ENCODE results near the gene VPS51.

DNA sequence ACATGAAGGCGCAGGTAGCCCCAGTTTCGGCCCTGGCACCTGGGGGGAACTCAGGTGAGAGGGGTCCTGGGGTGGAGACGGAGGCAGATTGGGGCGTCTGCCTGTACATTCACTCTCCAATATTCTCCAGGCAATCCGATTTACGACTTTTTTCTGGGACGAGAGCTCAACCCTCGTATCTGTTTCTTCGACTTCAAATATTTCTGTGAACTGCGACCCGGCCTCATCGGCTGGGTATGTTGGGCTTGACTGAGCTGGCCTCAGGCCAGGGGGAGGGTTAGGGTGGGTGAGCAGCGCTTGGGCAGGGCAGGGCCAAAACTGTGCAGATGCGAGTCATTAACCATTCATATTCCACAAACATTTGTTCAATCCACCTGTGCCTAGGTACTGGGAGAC, 17.3 kb downstream of the VPS51 start:
- TF ChIP-seq GMEB1 (CRISPR knock-in tag; IDR thresholded peaks at IDR 0.05) (no peak), PATZ1 (CRISPR knock-in tag; IDR thresholded peaks at IDR 0.05; ENCODE audit: borderline replicate concordance) (no peak), CTCF (IDR thresholded peaks at IDR 0.05 in 2 of 3, conservative IDR thresholded peaks at IDR 0.05 in 1 of 3; ENCODE audit: insufficient read depth in 2 of 3, low read depth in 1 of 3, low read length in 3 of 3) (no peak), BHLHE40 (IDR thresholded peaks at IDR 0.05; ENCODE audit: low read length) (no peak), POLR2A (conservative IDR thresholded peaks at IDR 0.05) (no peak)
- TF ChIP-seq, protein P1, sequence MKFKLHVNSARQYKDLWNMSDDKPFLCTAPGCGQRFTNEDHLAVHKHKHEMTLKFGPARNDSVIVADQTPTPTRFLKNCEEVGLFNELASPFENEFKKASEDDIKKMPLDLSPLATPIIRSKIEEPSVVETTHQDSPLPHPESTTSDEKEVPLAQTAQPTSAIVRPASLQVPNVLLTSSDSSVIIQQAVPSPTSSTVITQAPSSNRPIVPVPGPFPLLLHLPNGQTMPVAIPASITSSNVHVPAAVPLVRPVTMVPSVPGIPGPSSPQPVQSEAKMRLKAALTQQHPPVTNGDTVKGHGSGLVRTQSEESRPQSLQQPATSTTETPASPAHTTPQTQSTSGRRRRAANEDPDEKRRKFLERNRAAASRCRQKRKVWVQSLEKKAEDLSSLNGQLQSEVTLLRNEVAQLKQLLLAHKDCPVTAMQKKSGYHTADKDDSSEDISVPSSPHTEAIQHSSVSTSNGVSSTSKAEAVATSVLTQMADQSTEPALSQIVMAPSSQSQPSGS (CRISPR knock-in tag; IDR thresholded peaks at IDR 0.05) = no peak

All from K562 (cell line).